ENCODE data around the gene NR2C2AP.

DNA sequence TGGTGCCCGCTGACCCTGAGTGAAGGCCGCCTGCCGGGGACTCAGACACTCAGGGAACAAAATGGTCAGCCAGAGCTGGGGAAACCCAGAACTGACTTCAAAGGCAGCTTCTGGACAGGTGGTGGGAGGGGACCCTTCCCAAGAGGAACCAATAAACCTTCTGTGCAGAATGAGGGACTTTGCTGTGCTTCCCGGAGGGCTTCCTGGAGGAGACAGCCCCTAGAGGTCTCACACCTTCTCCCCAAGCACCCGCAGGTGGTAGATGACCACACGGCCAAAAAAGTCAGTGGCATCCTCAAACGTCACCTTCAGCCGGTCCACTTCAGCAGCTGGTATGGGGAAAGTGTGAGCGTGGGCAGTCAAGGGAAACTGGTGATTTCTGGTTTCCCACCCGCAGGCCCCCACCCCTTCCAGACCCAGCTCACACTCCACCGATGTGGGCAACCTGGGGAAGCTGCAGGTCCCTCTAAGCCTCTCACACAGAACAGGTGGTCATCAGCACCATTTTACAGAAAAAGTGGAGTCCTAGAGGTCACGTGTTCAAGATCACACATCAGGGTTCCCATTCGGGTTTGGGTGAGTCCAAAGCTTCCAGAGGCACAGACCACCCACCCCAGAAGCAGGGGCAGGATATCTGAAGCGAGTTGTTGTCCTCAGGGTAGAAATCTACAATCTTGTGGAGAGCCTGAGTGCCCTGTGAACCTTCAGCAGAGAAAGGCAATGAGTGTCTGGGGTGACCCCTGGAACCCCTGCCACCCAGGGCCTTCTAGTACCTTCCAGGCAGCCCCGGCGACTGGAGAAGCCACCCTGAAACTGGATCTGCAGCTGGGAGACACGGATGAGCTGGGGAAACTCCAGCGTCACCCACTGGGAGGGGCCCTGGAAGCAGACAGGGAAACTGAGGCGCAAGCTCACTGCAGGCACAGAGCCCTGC is 1.2 kb downstream of the NR2C2AP start:
- TF ChIP-seq SPI1 (IDR thresholded peaks at IDR 0.05; ENCODE audit: low read depth, low read length) (no peak), POLR2A (IDR thresholded peaks at IDR 0.05; ENCODE audit: low read depth, low read length) (no peak), POLR2AphosphoS5 (IDR thresholded peaks at IDR 0.05; ENCODE audit: low read depth, low read length) (no peak), TAF1 (IDR thresholded peaks at IDR 0.05; ENCODE audit: low read depth, low read length) (no peak)
